ENCODE data around the gene GYPA.
"Not testable (repeated sequence)": the region's sequence is repeated elsewhere in the genome, so short reads cannot be mapped to it uniquely, and the experiment has no call there.

Gene GYPA

GRCh38 chr4:144128709-144129320 is 11.7 kb downstream of the GYPA start:
- peak; percentile 72 for DNase-seq

GRCh38 chr4:144125109-144125508 is 15.4 kb downstream of the GYPA start:
- DNase-seq: peak; percentile 43

- DNase-seq: peak; percentile 75
These were observed 16.4 kb downstream of the GYPA start for GRCh38 chr4:144123982-144124635.

GRCh38 chr4:144123269-144123668 is 17.2 kb downstream of the GYPA start:
- DNase-seq: not testable (repeated sequence)

- DNase-seq: peak; percentile 74
These were observed 20.8 kb downstream of the GYPA start for GRCh38 chr4:144119752-144120151.

GRCh38 chr4:144115519-144115918 is 25.0 kb downstream of the GYPA start:
- DNase-seq: no peak

- DNase-seq: no peak
These were observed 27.0 kb downstream of the GYPA start for GRCh38 chr4:144113546-144113945.

- peak; percentile 91 for DNase-seq
These were observed 35.9 kb downstream of the GYPA start for GRCh38 chr4:144104509-144105130.

- not testable (repeated sequence) for DNase-seq
These were observed 42.7 kb downstream of the GYPA start for GRCh38 chr4:144097776-144098175.

GRCh38 chr4:144093995-144094394 is 46.5 kb downstream of the GYPA start:
- not testable (repeated sequence) for DNase-seq

GRCh38 chr4:144091181-144091580 is 49.3 kb downstream of the GYPA start:
- not testable (repeated sequence) for DNase-seq

- no peak for DNase-seq
These were observed 49.8 kb downstream of the GYPA start for GRCh38 chr4:144090744-144091143.

- not testable (repeated sequence) for DNase-seq
These were observed 58.5 kb downstream of the GYPA start for GRCh38 chr4:144082053-144082452.

GRCh38 chr4:144080135-144080534 is 60.4 kb downstream of the GYPA start:
- not testable (repeated sequence) for DNase-seq

- peak; percentile 75 for DNase-seq
These were observed 61.8 kb downstream of the GYPA start for GRCh38 chr4:144078746-144079145.

GRCh38 chr4:144061556-144061955 is 79.0 kb downstream of the GYPA start:
- not testable (repeated sequence) for DNase-seq

GRCh38 chr4:144060234-144060859 is 80.2 kb downstream of the GYPA start:
- DNase-seq: peak; percentile 28

All from hematopoietic multipotent progenitor cell treated with erythropoietin and hydrocortisone succinate and interleukin-3 and kit ligand, for 6 days (in vitro differentiated cells).